ENCODE results near the gene TGOLN2.

GRCh38 chr2:85367180-85367579 lies 39.4 kb upstream of the TGOLN2 start:
- TF ChIP-seq CTCF (conservative IDR thresholded peaks at IDR 0.05; ENCODE audit: low read depth, low read length), result no peak
- TF ChIP-seq EZH2 (IDR thresholded peaks at IDR 0.05; ENCODE audit: borderline replicate concordance, low read depth, low read length, poor library complexity, severe bottlenecking), result no peak

All from A673 (cell line).